ENCODE measurements around the gene CYTH4.

- no peak for TF ChIP-seq MYC (IDR thresholded peaks at IDR 0.05; ENCODE audit: borderline replicate concordance, low read length)
- no peak for TF ChIP-seq EP300 (IDR thresholded peaks at IDR 0.05)
- no peak for TF ChIP-seq RAD21 (conservative IDR thresholded peaks at IDR 0.05 in 1 of 2, IDR thresholded peaks at IDR 0.05 in 1 of 2)
Observed at GRCh38 chr22:37254209-37254866, 28.0 kb upstream of the CYTH4 start.
